OCI-LY7 (cell line): ENCODE results near the gene PPT2.
"Not testable (repeated sequence)": the region's sequence is repeated elsewhere in the genome, so short reads cannot be mapped to it uniquely, and the experiment has no call there.

Source experiments
- EZH2phosphoT487 ChIP-seq: fragments of 200-600 bp; sonication (generic); IDR thresholded peaks from 2 replicates; pipeline ENCODE4 v1.6.1; 2018; ENCODE audit warnings: low read depth, borderline replicate concordance, mild to moderate bottlenecking, mixed run types, antibody characterized with exemption, low read length, moderate library complexity, mixed read lengths
- TF ChIP-seq, protein P1 (sequence below): fragments of 200-600 bp; sonication (generic); conservative IDR thresholded peaks from 2 replicates; pipeline ENCODE4 v1.5.1; 2014; ENCODE audit warnings: mild to moderate bottlenecking, antibody characterized with exemption, low read length, moderate library complexity, mixed read lengths

DNA sequence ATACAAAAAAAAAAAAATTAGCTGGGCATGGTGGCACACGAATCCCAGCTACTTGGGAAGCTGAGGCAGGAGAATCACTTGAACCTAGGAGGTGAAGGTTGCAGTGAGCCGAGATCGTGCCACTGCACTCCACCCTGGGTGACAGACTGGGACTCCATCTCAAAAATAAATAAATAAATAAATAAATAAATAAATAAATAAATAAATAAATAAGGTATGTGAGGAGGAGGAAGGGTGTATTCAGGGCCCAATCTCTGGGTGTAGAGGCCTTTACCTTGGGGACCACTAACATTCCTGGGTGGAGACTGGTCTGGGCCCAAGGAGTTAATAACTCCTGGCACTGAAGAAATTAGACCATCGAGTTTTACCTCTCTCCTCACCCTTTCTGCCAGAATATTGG, 57.5 kb downstream of the PPT2 start:
- TF ChIP-seq, protein P1, sequence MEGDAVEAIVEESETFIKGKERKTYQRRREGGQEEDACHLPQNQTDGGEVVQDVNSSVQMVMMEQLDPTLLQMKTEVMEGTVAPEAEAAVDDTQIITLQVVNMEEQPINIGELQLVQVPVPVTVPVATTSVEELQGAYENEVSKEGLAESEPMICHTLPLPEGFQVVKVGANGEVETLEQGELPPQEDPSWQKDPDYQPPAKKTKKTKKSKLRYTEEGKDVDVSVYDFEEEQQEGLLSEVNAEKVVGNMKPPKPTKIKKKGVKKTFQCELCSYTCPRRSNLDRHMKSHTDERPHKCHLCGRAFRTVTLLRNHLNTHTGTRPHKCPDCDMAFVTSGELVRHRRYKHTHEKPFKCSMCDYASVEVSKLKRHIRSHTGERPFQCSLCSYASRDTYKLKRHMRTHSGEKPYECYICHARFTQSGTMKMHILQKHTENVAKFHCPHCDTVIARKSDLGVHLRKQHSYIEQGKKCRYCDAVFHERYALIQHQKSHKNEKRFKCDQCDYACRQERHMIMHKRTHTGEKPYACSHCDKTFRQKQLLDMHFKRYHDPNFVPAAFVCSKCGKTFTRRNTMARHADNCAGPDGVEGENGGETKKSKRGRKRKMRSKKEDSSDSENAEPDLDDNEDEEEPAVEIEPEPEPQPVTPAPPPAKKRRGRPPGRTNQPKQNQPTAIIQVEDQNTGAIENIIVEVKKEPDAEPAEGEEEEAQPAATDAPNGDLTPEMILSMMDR: not testable (repeated sequence)
- TF ChIP-seq EZH2phosphoT487: not testable (repeated sequence)
